SHP77 treated with DMSO at 0.1 percent for 48 hours (cell line): ENCODE results near the gene BEGAIN.

Source experiments
- DNase-seq: peaks from one replicate; lab custom pipeline; 2025; lab: John Stamatoyannopoulos, UW

Gene BEGAIN

GRCh38 chr14:100548939-100549338, 38.3 kb downstream of the BEGAIN start:
- no peak for DNase-seq

GRCh38 chr14:100548295-100548655, 38.9 kb downstream of the BEGAIN start:
- no peak for DNase-seq

- DNase-seq, result peak; percentile 49
Measured at GRCh38 chr14:100547633-100548294, 39.5 kb downstream of the BEGAIN start.

- DNase-seq, result no peak
Measured at GRCh38 chr14:100546051-100546443, 41.2 kb downstream of the BEGAIN start.

GRCh38 chr14:100545359-100545758, 41.9 kb downstream of the BEGAIN start:
- DNase-seq, result no peak

GRCh38 chr14:100544506-100545141, 42.6 kb downstream of the BEGAIN start:
- no peak for DNase-seq

GRCh38 chr14:100543471-100544455, 43.5 kb downstream of the BEGAIN start:
- no peak for DNase-seq

- no peak for DNase-seq
Measured at GRCh38 chr14:100542619-100543205, 44.5 kb downstream of the BEGAIN start.

GRCh38 chr14:100541621-100542560, 45.3 kb downstream of the BEGAIN start:
- DNase-seq, result no peak

GRCh38 chr14:100540926-100541620, 46.1 kb downstream of the BEGAIN start:
- DNase-seq, result no peak

GRCh38 chr14:100540141-100540925, 46.9 kb downstream of the BEGAIN start:
- no peak for DNase-seq

GRCh38 chr14:100539766-100540140, 47.5 kb downstream of the BEGAIN start:
- DNase-seq, result no peak

- DNase-seq, result no peak
Measured at GRCh38 chr14:100539003-100539660, 48.1 kb downstream of the BEGAIN start.

- DNase-seq, result no peak
Measured at GRCh38 chr14:100538351-100539002, 48.7 kb downstream of the BEGAIN start.

GRCh38 chr14:100537446-100538350, 49.5 kb downstream of the BEGAIN start:
- DNase-seq, result no peak

GRCh38 chr14:100536721-100537445, 50.3 kb downstream of the BEGAIN start:
- no peak for DNase-seq

- no peak for DNase-seq
Measured at GRCh38 chr14:100536121-100536510, 51.1 kb downstream of the BEGAIN start.
